Small intestine (tissue), 7 donors: ENCODE data around the gene FADS2. TPM values are rescaled to one million over a fixed set of nuclear protein-coding genes. Genes with fewer than 3 reads are reported as not detected.

ENCODE experiments used
- DNase-seq, 2 donors: peaks; one replicate each; pipeline versions ENCODE4 v3.0.0 to v3.0.0-alpha.2; 2013
- FAIRE-seq: peaks from 2 replicates; lab custom pipeline; 2012; peaks lifted over from hg19 to GRCh38; lab: Jason Lieb, UNC
- H3K27ac ChIP-seq, 3 donors: one replicate each; pipeline ENCODE4 v1.5.1; 2013; ENCODE audit warnings: low read length in 2 of 3, mild to moderate bottlenecking in 2 of 3, control low read depth in 1 of 3, inconsistent platforms in 1 of 3, low read depth in 1 of 3, moderate library complexity in 1 of 3
- H3K27me3 ChIP-seq, 3 donors: one replicate each; pipeline ENCODE4 v1.6.1; 2013; ENCODE audit warnings: low read length in 3 of 3, inconsistent platforms in 1 of 3; ENCODE audit not compliant: control insufficient read depth in 3 of 3, insufficient read depth in 3 of 3
- H3K36me3 ChIP-seq, 3 donors: one replicate each; pipeline ENCODE4 v1.6.1; 2013; ENCODE audit warnings: low read length in 3 of 3, inconsistent platforms in 1 of 3, low read depth in 1 of 3, mild to moderate bottlenecking in 1 of 3, moderate library complexity in 1 of 3; ENCODE audit not compliant: control insufficient read depth in 3 of 3, insufficient read depth in 2 of 3
- H3K4me1 ChIP-seq, 3 donors: one replicate each; pipeline ENCODE4 v1.6.1; 2013; ENCODE audit warnings: low read length in 2 of 3, inconsistent platforms in 1 of 3, low read depth in 1 of 3, mild to moderate bottlenecking in 1 of 3, moderate library complexity in 1 of 3; ENCODE audit not compliant: control insufficient read depth in 3 of 3, insufficient read depth in 2 of 3
- H3K4me3 ChIP-seq, 3 donors: one replicate each; pipeline ENCODE4 v1.5.1; 2013; ENCODE audit warnings: low read length in 3 of 3, control low read depth in 1 of 3, inconsistent platforms in 1 of 3, low read depth in 1 of 3, mild to moderate bottlenecking in 1 of 3, moderate library complexity in 1 of 3
- H3K9me3 ChIP-seq, 2 donors: one replicate each; pipeline ENCODE4 v1.6.1; 2013; ENCODE audit warnings: low read depth in 1 of 2, low read length in 1 of 2; ENCODE audit not compliant: control insufficient read depth in 2 of 2, insufficient read depth in 1 of 2
- whole genome bisulfite sequencing, 3 donors: extraction: QIAGEN DNeasy Blood & Tissue Kit; methylation state at CpG; one replicate each; pipeline ENCODE4 v1.1.7; 2013; 5-methylcytosine and 5-hydroxymethylcytosine counted together
- polyA plus RNA-seq, 4 donors: library from polyadenylated mRNA; stranded (reverse) in 3 of 4; unstranded in 1 of 4; fragments of 200-250 nt in 3 of 4; fragments of 120-200 nt in 1 of 4; gene quantifications; one replicate each; pipeline versions ENCODE4 v1.2.1 to v1.2.3, GENCODE V29; 2013
- donor health status: healthy with polysubstance abuse.
- donor health status: control.
- donor health status: control.
- donor health status: Bipolar disorder and iron deficiency.
- donor health status: healthy.

Gene FADS2
- polyA plus RNA-seq, 4 donors: 2.4 to 147 (median 7.7) TPM

- Histone ChIP-seq H3K27ac (peak overlapping the region in 1 of 3 donors; percentile 40), H3K36me3 (peaks cover 0 to 76% (median 0%) of the 10 kb centered on the region in 3 donors), H3K27me3 (no peaks in the 10 kb centered on the region), H3K4me3 (no peak overlapping the region), H3K4me1 (peaks cover 0 to 31% (median 0%) of the 10 kb centered on the region in 3 donors), H3K9me3 (no peaks in the 10 kb centered on the region)
- DNase-seq (no peak), FAIRE-seq (no peak)
- 90 to 92% (median 92%) methylated on average over 13 of the region's 13 CpGs for WGBS, 3 donors
Observed at GRCh38 chr11:61905067-61905696, 77.1 kb downstream of the FADS2 start.

- Histone ChIP-seq H3K27ac (no peak overlapping the region), H3K9me3 (no peaks in the 10 kb centered on the region), H3K4me3 (no peak overlapping the region), H3K4me1 (peaks cover 0 to 31% (median 0%) of the 10 kb centered on the region in 3 donors), H3K36me3 (peaks cover 0 to 68% (median 0%) of the 10 kb centered on the region in 3 donors), H3K27me3 (no peaks in the 10 kb centered on the region)
- 84 to 92% (median 85%) methylated on average over 11 to 14 of the region's 14 CpGs for WGBS, 3 donors
- DNase-seq: no peak
- FAIRE-seq: no peak
Observed at GRCh38 chr11:61905801-61906521, 77.9 kb downstream of the FADS2 start.

- DNase-seq: no peak
- H3K4me1 ChIP-seq: peaks cover 0 to 31% (median 0%) of the 10 kb centered on the region in 3 donors
- FAIRE-seq: no peak
- no peak overlapping the region for H3K27ac ChIP-seq
- peaks cover 0 to 65% (median 0%) of the 10 kb centered on the region in 3 donors for H3K36me3 ChIP-seq
- no peaks in the 10 kb centered on the region for H3K9me3 ChIP-seq
- H3K4me3 ChIP-seq: no peak overlapping the region
- H3K27me3 ChIP-seq: no peaks in the 10 kb centered on the region
- 84 to 87% (median 84%) methylated on average over 14 of the region's 14 CpGs for WGBS, 3 donors
Observed at GRCh38 chr11:61906522-61906909, 78.4 kb downstream of the FADS2 start.

- no peak for FAIRE-seq
- Histone ChIP-seq H3K27ac (no peak overlapping the region), H3K4me1 (peaks cover 0 to 31% (median 0%) of the 10 kb centered on the region in 3 donors), H3K36me3 (peaks cover 0 to 67% (median 0%) of the 10 kb centered on the region in 3 donors), H3K4me3 (no peak overlapping the region), H3K9me3 (no peaks in the 10 kb centered on the region), H3K27me3 (no peaks in the 10 kb centered on the region)
- no peak for DNase-seq
- whole genome bisulfite sequencing, 3 donors: 89 to 93% (median 92%) methylated on average over 18 to 19 of the region's 19 CpGs
Observed at GRCh38 chr11:61907282-61907681, 79.2 kb downstream of the FADS2 start.

- FAIRE-seq: no peak
- peaks cover 0 to 31% (median 0%) of the 10 kb centered on the region in 3 donors for H3K4me1 ChIP-seq
- H3K27ac ChIP-seq: no peak overlapping the region
- no peak for DNase-seq
- H3K9me3 ChIP-seq: no peaks in the 10 kb centered on the region
- H3K27me3 ChIP-seq: no peaks in the 10 kb centered on the region
- H3K36me3 ChIP-seq: peaks cover 0 to 61% (median 0%) of the 10 kb centered on the region in 3 donors
- 90 to 91% (median 90%) methylated on average over 21 of the region's 21 CpGs for WGBS, 3 donors
- H3K4me3 ChIP-seq: no peak overlapping the region
Observed at GRCh38 chr11:61907871-61908729, 80.0 kb downstream of the FADS2 start.

- no peaks in the 10 kb centered on the region for H3K9me3 ChIP-seq
- WGBS, 3 donors: 59 to 76% (median 69%) methylated on average over 10 of the region's 10 CpGs
- DNase-seq (peak in 1 of 2 donors; percentile 67), FAIRE-seq (no peak)
- peaks cover 0 to 31% (median 0%) of the 10 kb centered on the region in 3 donors for H3K4me1 ChIP-seq
- no peak overlapping the region for H3K4me3 ChIP-seq
- peak overlapping the region in 2 of 3 donors; percentile 17 to 44 for H3K27ac ChIP-seq
- H3K36me3 ChIP-seq: peaks cover 0 to 62% (median 0%) of the 10 kb centered on the region in 3 donors
- no peaks in the 10 kb centered on the region for H3K27me3 ChIP-seq
Observed at GRCh38 chr11:61908730-61909316, 80.7 kb downstream of the FADS2 start.

GRCh38 chr11:61910187-61911127 is 82.4 kb downstream of the FADS2 start:
- peak overlapping the region in 1 of 3 donors; percentile 8 for H3K27ac ChIP-seq

More at GRCh38 chr11:61910187-61911127, 82.4 kb downstream of the FADS2 start:
- Histone ChIP-seq H3K36me3 (peaks cover 0 to 46% (median 0%) of the 10 kb centered on the region in 3 donors), H3K4me1 (peaks cover 0 to 16% (median 0%) of the 10 kb centered on the region in 3 donors), H3K27me3 (no peaks in the 10 kb centered on the region), H3K4me3 (no peak overlapping the region), H3K9me3 (no peaks in the 10 kb centered on the region)
- WGBS, 3 donors: 80 to 95% (median 87%) methylated on average over 13 of the region's 13 CpGs
- DNase-seq (no peak), FAIRE-seq (no peak)
